WTC11 (cell line): ENCODE measurements around the gene ADAMTS7. TPM values are rescaled to one million over a fixed set of nuclear protein-coding genes. Genes with fewer than 3 reads are reported as not detected.

Source experiments
- ATAC-seq: fragments of 200-7000 bp; cut with Tn5 transposase; 2 replicates; pipeline ENCODE4 v1.10.0; 2021; ENCODE audit warnings: mild to moderate bottlenecking, moderate library complexity
- CTCF ChIA-PET: fragments of 300-600 bp; sonication (Branson Sonifier 250); formaldehyde crosslinking; loops from one replicate; lab custom pipeline; 2021; ENCODE audit warnings: antibody characterized with exemption; lab: Charles Lee
- POLR2A ChIA-PET: fragments of 350-600 bp; sonication (Branson Sonifier 250); formaldehyde crosslinking; loops from one replicate; lab custom pipeline; 2021; ENCODE audit warnings: antibody characterized with exemption; lab: Charles Lee
- DNase-seq: peaks from one replicate; pipeline ENCODE4 v3.0.0; 2021; ENCODE audit warnings: low spot score
- H3K27ac Mint-ChIP-seq: 2 replicates; pipeline ENCODE4 v1.8.0; 2021; ENCODE audit warnings: mixed read lengths
- H3K27me3 Mint-ChIP-seq: 2 replicates; pipeline ENCODE4 v1.8.0; 2021; ENCODE audit warnings: low read depth, mild to moderate bottlenecking, moderate library complexity, mixed read lengths
- H3K36me3 Mint-ChIP-seq: 2 replicates; pipeline ENCODE4 v1.8.0; 2021; ENCODE audit warnings: mixed read lengths
- H3K4me1 Mint-ChIP-seq: 2 replicates; pipeline ENCODE4 v1.8.0; 2022; ENCODE audit warnings: mixed read lengths
- H3K4me3 Mint-ChIP-seq: 2 replicates; pipeline ENCODE4 v1.8.0; 2021; ENCODE audit warnings: mild to moderate bottlenecking, moderate library complexity, mixed read lengths
- H3K9me3 Mint-ChIP-seq: 2 replicates; pipeline ENCODE4 v1.8.0; 2021; ENCODE audit warnings: mixed read lengths
- ATF2 ChIP-seq: sonication (generic); formaldehyde crosslinking; IDR thresholded peaks from 2 replicates; pipeline ENCODE4 v1.8.1; 2022; ENCODE audit warnings: low read depth, missing genetic modification reagents, borderline replicate concordance
- CREM ChIP-seq: sonication (generic); formaldehyde crosslinking; IDR thresholded peaks from 2 replicates; pipeline ENCODE4 v1.8.1; 2022; ENCODE audit warnings: mild to moderate bottlenecking, missing genetic modification reagents, moderate library complexity
- CTCF ChIP-seq: fragments of 200-600 bp; IDR thresholded peaks from 2 replicates; pipeline ENCODE4 v1.8.0; 2022; ENCODE audit warnings: antibody characterized with exemption
- ETV6 ChIP-seq: sonication (generic); formaldehyde crosslinking; IDR thresholded peaks from 2 replicates; pipeline ENCODE4 v1.8.1; 2022; ENCODE audit warnings: mild to moderate bottlenecking, missing genetic modification reagents
- FOXP1 ChIP-seq: sonication (generic); formaldehyde crosslinking; IDR thresholded peaks from 2 replicates; pipeline ENCODE4 v1.8.0; 2022; ENCODE audit warnings: missing genetic modification reagents, mild to moderate bottlenecking, moderate library complexity, borderline replicate concordance
- RORB ChIP-seq: fragments of 250-450 bp; sonication (Bioruptor Pico); IDR thresholded peaks from 2 replicates; pipeline ENCODE4 v1.9.0; 2021; ENCODE audit warnings: mild to moderate bottlenecking
- SP1 ChIP-seq: sonication (generic); formaldehyde crosslinking; conservative IDR thresholded peaks from 2 replicates; pipeline ENCODE4 v1.8.1; 2022; ENCODE audit warnings: missing genetic modification reagents
- ZMAT4 ChIP-seq: fragments of 250-450 bp; sonication (Bioruptor Pico); IDR thresholded peaks from 2 replicates; pipeline ENCODE4 v1.9.0; 2021; ENCODE audit warnings: mild to moderate bottlenecking
- ZNF396 ChIP-seq: fragments of 250-450 bp; sonication (Bioruptor Pico); IDR thresholded peaks from 2 replicates; pipeline ENCODE4 v1.8.0; 2021; ENCODE audit warnings: mild to moderate bottlenecking, moderate library complexity, borderline replicate concordance
- ZNF671 ChIP-seq: fragments of 250-450 bp; sonication (Bioruptor Pico); IDR thresholded peaks from 2 replicates; pipeline ENCODE4 v1.8.0; 2021; ENCODE audit warnings: mild to moderate bottlenecking
- total RNA-seq: library from RNA; stranded (reverse); gene quantifications from 3 replicates; pipeline ENCODE4 v1.2.3, GENCODE V29; 2021

The ADAMTS7 gene
- total RNA-seq, 1 experiment from 2014 or later = 70.3 TPM

GRCh38 chr15:78711638-78712037 lies 99.6 kb downstream of the ADAMTS7 start:
- ATAC-seq (no peak), DNase-seq (no peak)
- Mint-ChIP-seq H3K4me3 (no peak overlapping the region), H3K4me1 (peaks cover 9% of the 10 kb centered on the region), H3K36me3 (peaks cover 14% of the 10 kb centered on the region), H3K27ac (no peak overlapping the region), H3K27me3 (peaks cover 17% of the 10 kb centered on the region), H3K9me3 (peaks cover 35% of the 10 kb centered on the region)
- TF ChIP-seq RORB (CRISPR knock-in tag) (no peak), CREM (CRISPR knock-in tag) (no peak), ZNF671 (no peak), ETV6 (CRISPR knock-in tag) (no peak), ZNF396 (CRISPR knock-in tag) (no peak), ATF2 (CRISPR knock-in tag) (no peak)
- POLR2A ChIA-PET = no interaction called here
- CTCF ChIA-PET = interaction anchor here (0.6 to 6.2 kb wide), 11 partner anchors 15 to 131 kb away, joined by 3 to 67 read pairs (median 7); partner anchors contain the start of gene CHRNA3

GRCh38 chr15:78709263-78709882 lies 101.9 kb downstream of the ADAMTS7 start:
- TF ChIP-seq SP1 (0 out of 2 replicates have a peak, but pooled peaks have one; percentile 20), FOXP1 (CRISPR knock-in tag) (no peak), ZMAT4 (CRISPR knock-in tag) (no peak), CTCF (peak; percentile 91)
- ChIA-PET CTCF (interaction anchor here (0.6 to 6.2 kb wide), 20 partner anchors 11 to 144 kb away, joined by 3 to 67 read pairs (median 5); partner anchors contain the start of genes CHRNA3, CHRNA5 and CHRNB4), POLR2A (no interaction called here)
- Mint-ChIP-seq H3K27me3 (peaks cover 19% of the 10 kb centered on the region), H3K36me3 (peaks cover 18% of the 10 kb centered on the region), H3K4me1 (peaks cover 9% of the 10 kb centered on the region), H3K27ac (no peak overlapping the region), H3K9me3 (peaks cover 39% of the 10 kb centered on the region), H3K4me3 (no peak overlapping the region)
- ATAC-seq (peak; percentile 100), DNase-seq (peak; percentile 90)

Other genes starting within 250 kb of the ADAMTS7 start
- gene CHRNA5, start 245.9 kb downstream of the ADAMTS7 start, total RNA-seq = 21.0 to 23.3 TPM (median 21.2 TPM) in 3 replicates
- gene CHRNA3, start 190.5 kb downstream of the ADAMTS7 start, total RNA-seq = 2.2 to 4.4 TPM (median 3.2 TPM) in 3 replicates
- 3.7 to 10.1 TPM (median 4.0 TPM) in 3 replicates for gene CHRNB4, start 170.3 kb downstream of the ADAMTS7 start, total RNA-seq
- 487 to 511 TPM (median 503 TPM) in 3 replicates for gene MORF4L1, start 61.4 kb upstream of the ADAMTS7 start, total RNA-seq
- gene CTSH, start 133.6 kb upstream of the ADAMTS7 start, total RNA-seq = 20.4 to 31.8 TPM (median 31.1 TPM) in 3 replicates